Mesodermal cell (in vitro differentiated cells): ENCODE data around the gene NDUFAF5.

Experiments
- H3K27ac ChIP-seq: 2 replicates; pipeline ENCODE4 v1.7.0; 2013; ENCODE audit warnings: mild to moderate bottlenecking, low read depth, low read length, moderate library complexity; ENCODE audit not compliant: severe bottlenecking
- H3K36me3 ChIP-seq: 2 replicates; pipeline ENCODE4 v1.7.1; 2013; ENCODE audit warnings: mild to moderate bottlenecking, low read length, moderate library complexity; ENCODE audit not compliant: control insufficient read depth, insufficient read depth
- H3K4me1 ChIP-seq: one replicate; pipeline ENCODE4 v1.7.1; 2013; ENCODE audit warnings: mild to moderate bottlenecking, low read length; ENCODE audit not compliant: insufficient read depth, control insufficient read depth, poor library complexity, severe bottlenecking
- H3K4me3 ChIP-seq: 2 replicates; pipeline ENCODE4 v1.7.0; 2013; ENCODE audit warnings: low read length, control low read depth, mild to moderate bottlenecking; ENCODE audit not compliant: insufficient read depth, poor library complexity, severe bottlenecking; ENCODE audit errors: extremely low read depth
- H3K9me3 ChIP-seq: 2 replicates; pipeline ENCODE4 v1.7.1; 2013; ENCODE audit warnings: mild to moderate bottlenecking, low read length, moderate library complexity; ENCODE audit not compliant: control insufficient read depth
- WGBS, 2 experiments: methylation state at CpG; one replicate each; pipeline ENCODE4 v1.1.5; 2013; ENCODE audit warnings: missing lambda C conversion rate in 2 of 2; ENCODE audit not compliant: insufficient coverage in 2 of 2; 5-methylcytosine and 5-hydroxymethylcytosine counted together

NDUFAF5 gene

GRCh38 chr20:13799974-13800373 lies 15.1 kb downstream of the NDUFAF5 start:
- peaks cover 78% of the 10 kb centered on the region for H3K36me3 ChIP-seq
- no peak overlapping the region for H3K4me3 ChIP-seq
- WGBS, 2 experiments: 97 to 100% methylated on average over 2 of the region's 2 CpGs
- H3K9me3 ChIP-seq: no peaks in the 10 kb centered on the region
- no peak overlapping the region for H3K27ac ChIP-seq
- no peaks in the 10 kb centered on the region for H3K4me1 ChIP-seq

- no peak overlapping the region for H3K4me3 ChIP-seq
- H3K9me3 ChIP-seq: no peaks in the 10 kb centered on the region
- peaks cover 74% of the 10 kb centered on the region for H3K36me3 ChIP-seq
- H3K4me1 ChIP-seq: no peaks in the 10 kb centered on the region
- WGBS, 2 experiments: 84 to 89% methylated on average over 2 to 4 of the region's 7 CpGs
- H3K27ac ChIP-seq: no peak overlapping the region
These were observed 15.9 kb downstream of the NDUFAF5 start for GRCh38 chr20:13800728-13801134.

- Histone ChIP-seq H3K36me3 (peaks cover 78% of the 10 kb centered on the region), H3K9me3 (no peaks in the 10 kb centered on the region), H3K27ac (no peak overlapping the region), H3K4me1 (no peaks in the 10 kb centered on the region), H3K4me3 (no peak overlapping the region)
- WGBS, 2 experiments: 89 to 100% methylated on average over 2 of the region's 2 CpGs
These were observed 24.5 kb downstream of the NDUFAF5 start for GRCh38 chr20:13809373-13809772.

GRCh38 chr20:13809855-13810254 lies 25.0 kb downstream of the NDUFAF5 start:
- WGBS, 2 experiments: 91 to 96% methylated on average over 3 of the region's 3 CpGs
- no peak overlapping the region for H3K4me3 ChIP-seq
- peaks cover 78% of the 10 kb centered on the region for H3K36me3 ChIP-seq
- H3K27ac ChIP-seq: no peak overlapping the region
- no peaks in the 10 kb centered on the region for H3K9me3 ChIP-seq
- no peaks in the 10 kb centered on the region for H3K4me1 ChIP-seq

GRCh38 chr20:13810446-13810845 lies 25.6 kb downstream of the NDUFAF5 start:
- Histone ChIP-seq H3K9me3 (no peaks in the 10 kb centered on the region), H3K36me3 (peaks cover 80% of the 10 kb centered on the region), H3K27ac (no peak overlapping the region), H3K4me1 (no peaks in the 10 kb centered on the region), H3K4me3 (no peak overlapping the region)

GRCh38 chr20:13813910-13814309 lies 29.1 kb downstream of the NDUFAF5 start:
- no peak overlapping the region for H3K27ac ChIP-seq
- no peaks in the 10 kb centered on the region for H3K4me1 ChIP-seq
- H3K36me3 ChIP-seq: peaks cover 89% of the 10 kb centered on the region
- no peaks in the 10 kb centered on the region for H3K9me3 ChIP-seq
- 71 to 75% methylated on average over 2 to 3 of the region's 3 CpGs for WGBS, 2 experiments
- H3K4me3 ChIP-seq: no peak overlapping the region

- Histone ChIP-seq H3K4me1 (no peaks in the 10 kb centered on the region), H3K27ac (no peak overlapping the region), H3K36me3 (peaks cover 81% of the 10 kb centered on the region), H3K4me3 (no peak overlapping the region), H3K9me3 (no peaks in the 10 kb centered on the region)
- 100% methylated on average over 2 of the region's 4 CpGs; no CpG with 5 or more reads in 1 of the 2 experiments for WGBS, 2 experiments
These were observed 29.8 kb downstream of the NDUFAF5 start for GRCh38 chr20:13814672-13815071.

- Histone ChIP-seq H3K4me3 (no peak overlapping the region), H3K36me3 (peaks cover 64% of the 10 kb centered on the region), H3K4me1 (no peaks in the 10 kb centered on the region), H3K9me3 (no peaks in the 10 kb centered on the region), H3K27ac (no peak overlapping the region)
- no CpG with 5 or more reads among the region's 3 CpGs for WGBS, 2 experiments
These were observed 31.9 kb downstream of the NDUFAF5 start for GRCh38 chr20:13816757-13817156.

GRCh38 chr20:13817342-13817741 lies 32.5 kb downstream of the NDUFAF5 start:
- Histone ChIP-seq H3K9me3 (no peaks in the 10 kb centered on the region), H3K27ac (no peak overlapping the region), H3K4me1 (no peaks in the 10 kb centered on the region), H3K4me3 (no peak overlapping the region), H3K36me3 (peaks cover 58% of the 10 kb centered on the region)

- 58 to 80% methylated on average over 4 to 5 of the region's 5 CpGs for WGBS, 2 experiments
- Histone ChIP-seq H3K9me3 (no peaks in the 10 kb centered on the region), H3K4me3 (no peak overlapping the region)
These were observed 35.2 kb downstream of the NDUFAF5 start for GRCh38 chr20:13819885-13820645.

GRCh38 chr20:13821876-13822275 lies 37.0 kb downstream of the NDUFAF5 start:
- 91 to 92% methylated on average over 6 to 7 of the region's 7 CpGs for WGBS, 2 experiments
- no peaks in the 10 kb centered on the region for H3K9me3 ChIP-seq
- H3K4me3 ChIP-seq: no peak overlapping the region
- peaks cover 19% of the 10 kb centered on the region for H3K36me3 ChIP-seq
- no peaks in the 10 kb centered on the region for H3K4me1 ChIP-seq
- no peak overlapping the region for H3K27ac ChIP-seq

More at GRCh38 chr20:13819885-13820645, 35.2 kb downstream of the NDUFAF5 start:
- Histone ChIP-seq H3K36me3 (peaks cover 31% of the 10 kb centered on the region), H3K27ac (no peak overlapping the region), H3K4me1 (no peaks in the 10 kb centered on the region)
